ENCODE measurements around the gene CDC26. TPM values are rescaled to one million over a fixed set of nuclear protein-coding genes. Genes with fewer than 3 reads are reported as not detected.
"Not testable (repeated sequence)": the region's sequence is repeated elsewhere in the genome, so short reads cannot be mapped to it uniquely, and the experiment has no call there.

Gene CDC26
- total and polyA plus RNA-seq, 2 experiments from 2014 or later = 21.6 to 67.2 TPM

DNA sequence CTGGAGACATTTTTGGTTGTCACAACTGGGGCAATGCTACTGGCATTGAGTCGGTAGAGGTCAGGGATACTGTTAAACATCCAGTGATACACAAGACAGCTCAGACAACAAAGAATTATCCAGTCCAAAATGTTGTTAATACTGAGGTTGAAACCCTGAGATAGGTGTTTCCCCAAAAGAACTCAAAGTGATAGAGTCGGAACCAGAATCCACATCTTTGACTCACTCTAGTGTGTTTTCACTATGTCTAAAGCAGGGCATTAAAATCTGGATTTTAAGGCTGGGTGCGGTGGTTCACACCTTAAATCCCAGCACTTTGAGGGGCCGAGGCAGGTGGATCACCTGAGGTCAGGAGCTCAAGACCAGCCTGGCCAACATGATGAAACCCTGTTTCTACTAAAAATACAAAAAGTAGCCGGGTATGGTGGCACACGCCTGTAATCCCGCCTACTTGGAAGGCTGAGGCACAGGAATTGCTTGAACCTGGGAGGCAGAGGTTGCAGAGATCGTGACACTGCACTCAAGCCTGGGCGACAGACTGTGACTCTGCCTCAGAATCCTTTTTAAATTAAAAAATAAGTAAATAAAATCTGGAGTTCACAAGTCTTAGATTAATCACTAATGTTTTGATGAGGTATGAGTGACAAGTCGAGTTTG is 37.0 kb downstream of the CDC26 start:
- H4K20me1 ChIP-seq (ENCODE audit: insufficient read depth) = peaks cover 7% of the 10 kb centered on the region; the same call in 1 of the 2 replicates
- H3K4me3 ChIP-seq = no peak overlapping the region
- H3K79me2 ChIP-seq (ENCODE audit: insufficient read depth) = peaks cover 79% of the 10 kb centered on the region
- H3K27ac ChIP-seq = no peak overlapping the region
- no peaks in the 10 kb centered on the region for H3K36me3 ChIP-seq (ENCODE audit: low read depth)
- no peak for TF ChIP-seq EZH2phosphoT487 (IDR thresholded peaks at IDR 0.05; ENCODE audit: insufficient read depth, low read depth)
- no peak for TF ChIP-seq EZH2 (IDR thresholded peaks at IDR 0.05; ENCODE audit: insufficient read depth, poor library complexity, severe bottlenecking)
- H3K9me3 ChIP-seq (ENCODE audit: low read depth) = no peaks in the 10 kb centered on the region
- H3K4me2 ChIP-seq (ENCODE audit: unreplicated experiment) = no peak overlapping the region
- no peaks in the 10 kb centered on the region for H3K27me3 ChIP-seq (replicated peaks; ENCODE audit: insufficient read depth)
- H3F3A ChIP-seq (ENCODE audit: insufficient read depth) = no peaks in the 10 kb centered on the region
- WGBS, 2 experiments (ENCODE audit: low coverage in 1 of 2, low lambda C conversion rate in 2 of 2, missing lambda C conversion rate in 2 of 2) = 93% methylated on average over 10 of the region's 10 CpGs
- no peak overlapping the region for H3K9ac ChIP-seq
- H2AFZ ChIP-seq = no peak overlapping the region
- H3K4me1 ChIP-seq (ENCODE audit: insufficient read depth) = no peaks in the 10 kb centered on the region; the same call in 1 of the 2 replicates
- in situ Hi-C loops (cut with MboI) = no loop called here
- DNase-seq = no peak
- no peaks in the 10 kb centered on the region for H3K9me2 ChIP-seq (ENCODE audit: insufficient read depth)

DNA sequence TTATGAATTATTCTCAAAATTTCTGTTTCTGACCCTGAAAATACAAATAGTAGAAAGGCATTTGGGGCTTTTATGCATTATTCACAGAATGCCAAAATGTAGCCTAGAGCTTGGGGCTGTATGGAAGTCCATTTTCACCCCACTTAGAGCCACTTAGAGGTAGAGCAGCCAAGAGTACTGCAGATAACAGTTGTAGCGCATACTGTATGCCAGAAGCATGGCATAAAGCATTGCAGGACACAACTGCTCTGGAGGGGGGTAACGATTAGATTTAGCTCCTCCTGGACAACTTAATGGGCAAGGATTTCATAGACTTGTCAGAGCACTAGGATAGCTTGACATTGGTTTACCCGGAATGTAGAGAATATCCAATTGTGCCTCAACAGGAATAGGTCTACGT is 38.3 kb downstream of the CDC26 start:
- no peak overlapping the region for H3K4me3 ChIP-seq
- WGBS, 2 experiments (ENCODE audit: low coverage in 1 of 2, low lambda C conversion rate in 2 of 2, missing lambda C conversion rate in 2 of 2) = 85 to 92% methylated on average over 4 of the region's 4 CpGs
- TF ChIP-seq EZH2phosphoT487 (IDR thresholded peaks at IDR 0.05; ENCODE audit: insufficient read depth, low read depth) (no peak), EZH2 (IDR thresholded peaks at IDR 0.05; ENCODE audit: insufficient read depth, poor library complexity, severe bottlenecking) (no peak)
- H3K4me1 ChIP-seq (ENCODE audit: insufficient read depth) = no peaks in the 10 kb centered on the region; the same call in 1 of the 2 replicates
- H3K9me2 ChIP-seq (ENCODE audit: insufficient read depth) = no peaks in the 10 kb centered on the region
- H3F3A ChIP-seq (ENCODE audit: insufficient read depth) = no peaks in the 10 kb centered on the region
- no peak for DNase-seq
- H3K9me3 ChIP-seq (ENCODE audit: low read depth) = no peaks in the 10 kb centered on the region
- H4K20me1 ChIP-seq (ENCODE audit: insufficient read depth) = peaks cover 12% of the 10 kb centered on the region; the same call in 1 of the 2 replicates
- H3K27me3 ChIP-seq (replicated peaks; ENCODE audit: insufficient read depth) = no peaks in the 10 kb centered on the region
- no peak overlapping the region for H3K27ac ChIP-seq
- no peak overlapping the region for H3K4me2 ChIP-seq (ENCODE audit: unreplicated experiment)
- no peak overlapping the region for H2AFZ ChIP-seq
- in situ Hi-C loops (cut with MboI) = no loop called here
- peaks cover 82% of the 10 kb centered on the region for H3K79me2 ChIP-seq (ENCODE audit: insufficient read depth)
- H3K36me3 ChIP-seq (ENCODE audit: low read depth) = no peaks in the 10 kb centered on the region
- H3K9ac ChIP-seq = no peak overlapping the region

DNA sequence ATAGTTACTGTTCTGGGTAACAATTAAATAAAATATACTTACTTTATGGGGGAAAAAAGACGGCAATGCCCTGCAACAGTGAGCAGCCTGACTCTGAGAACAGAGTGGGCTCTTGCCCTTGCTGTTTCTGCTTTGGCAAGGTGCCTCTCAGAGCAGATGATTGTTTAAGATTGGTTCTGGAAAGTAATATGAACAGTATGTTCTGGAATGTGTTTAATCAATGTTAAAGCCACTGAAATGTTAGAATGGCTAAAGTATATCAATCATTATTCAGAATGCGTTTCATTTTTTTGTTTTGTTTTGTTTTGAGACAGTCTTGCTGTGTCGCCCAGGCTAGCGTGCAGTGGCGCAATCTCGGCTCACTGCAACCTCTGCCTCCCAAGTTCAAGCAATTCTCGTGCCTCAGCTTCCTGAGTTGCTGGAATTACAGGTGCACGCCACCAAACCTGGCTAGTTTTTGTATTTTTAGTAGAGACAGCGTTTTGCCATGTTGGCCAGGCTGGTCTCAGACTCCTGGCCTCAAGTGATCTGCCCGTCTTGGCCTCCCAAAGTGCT is 39.6 kb downstream of the CDC26 start:
- H3K36me3 ChIP-seq (ENCODE audit: low read depth); H3K4me2 ChIP-seq (ENCODE audit: unreplicated experiment); H3K27me3 ChIP-seq (replicated peaks; ENCODE audit: insufficient read depth); DNase-seq; H3K9me3 ChIP-seq (ENCODE audit: low read depth); H3F3A ChIP-seq (ENCODE audit: insufficient read depth); H2AFZ ChIP-seq; H3K4me3 ChIP-seq; in situ Hi-C loops (cut with MboI); H3K27ac ChIP-seq; H3K9ac ChIP-seq; H3K4me1 ChIP-seq (ENCODE audit: insufficient read depth); H3K9me2 ChIP-seq (ENCODE audit: insufficient read depth): not testable (repeated sequence)
- Histone ChIP-seq H3K79me2 (ENCODE audit: insufficient read depth) (peaks cover 92% of the 10 kb centered on the region), H4K20me1 (ENCODE audit: insufficient read depth) (peaks cover 12% of the 10 kb centered on the region; the same call in 1 of the 2 replicates)
- 63 to 66% methylated on average over 10 of the region's 10 CpGs for WGBS, 2 experiments (ENCODE audit: low coverage in 1 of 2, low lambda C conversion rate in 2 of 2, missing lambda C conversion rate in 2 of 2)

DNA sequence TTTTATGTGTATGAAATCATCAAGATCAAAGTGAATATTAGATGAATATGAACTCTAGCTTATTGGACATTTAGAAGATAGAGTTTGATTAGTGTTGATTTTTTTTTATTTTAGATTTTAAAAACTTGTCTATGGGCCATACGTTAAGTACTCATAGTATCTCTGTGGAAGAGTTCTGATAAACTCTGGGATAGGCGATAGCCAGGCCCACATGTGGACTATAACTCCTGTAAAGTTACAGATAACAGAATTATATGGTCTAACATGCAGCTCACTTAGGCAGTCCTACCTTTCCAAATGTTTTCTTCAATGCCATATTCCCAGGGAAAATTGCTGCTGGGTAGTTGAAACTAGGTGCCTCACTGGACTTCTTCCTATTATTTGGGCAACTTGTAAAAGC is 43.7 kb downstream of the CDC26 start:
- 95 to 100% methylated on average over 2 of the region's 2 CpGs for whole genome bisulfite sequencing, 2 experiments (ENCODE audit: low coverage in 1 of 2, low lambda C conversion rate in 2 of 2, missing lambda C conversion rate in 2 of 2)
- no peaks in the 10 kb centered on the region for H3K9me3 ChIP-seq (ENCODE audit: low read depth)
- H3F3A ChIP-seq (ENCODE audit: insufficient read depth) = no peaks in the 10 kb centered on the region
- no peak overlapping the region for H3K9ac ChIP-seq
- peaks cover 17% of the 10 kb centered on the region; the same call in 1 of the 2 replicates for H4K20me1 ChIP-seq (ENCODE audit: insufficient read depth)
- no peak for TF ChIP-seq EZH2 (IDR thresholded peaks at IDR 0.05; ENCODE audit: insufficient read depth, poor library complexity, severe bottlenecking)
- TF ChIP-seq EZH2phosphoT487 (IDR thresholded peaks at IDR 0.05; ENCODE audit: insufficient read depth, low read depth) = no peak
- no peaks in the 10 kb centered on the region for H3K9me2 ChIP-seq (ENCODE audit: insufficient read depth)
- H2AFZ ChIP-seq = no peak overlapping the region
- in situ Hi-C loops (cut with MboI) = no loop called here
- H3K36me3 ChIP-seq (ENCODE audit: low read depth) = peaks cover 5% of the 10 kb centered on the region; the same call in 1 of the 2 replicates
- H3K79me2 ChIP-seq (ENCODE audit: insufficient read depth) = peaks cover 94% of the 10 kb centered on the region
- H3K27me3 ChIP-seq (replicated peaks; ENCODE audit: insufficient read depth) = no peaks in the 10 kb centered on the region
- peaks cover 2% of the 10 kb centered on the region; the same call in 1 of the 2 replicates for H3K4me1 ChIP-seq (ENCODE audit: insufficient read depth)
- DNase-seq = no peak
- H3K4me2 ChIP-seq (ENCODE audit: unreplicated experiment) = no peak overlapping the region
- no peak overlapping the region for H3K4me3 ChIP-seq
- no peak overlapping the region for H3K27ac ChIP-seq
